H1 (cell line): Measurements from ENCODE around the gene OSTF1. TPM values are rescaled to one million over a fixed set of nuclear protein-coding genes. Genes with fewer than 3 reads are reported as not detected.

Experiments used
- CTCF ChIA-PET: fragments of 300-600 bp; sonication (Branson Sonifier 250); formaldehyde crosslinking; loops from one replicate; lab custom pipeline; 2021; ENCODE audit not compliant: partially characterized antibody; lab: Charles Lee
- POLR2A ChIA-PET: fragments of 300-600 bp; sonication (Branson Sonifier 250); formaldehyde crosslinking; loops from one replicate; lab custom pipeline; 2021; ENCODE audit warnings: inconsistent platforms; ENCODE audit not compliant: partially characterized antibody; lab: Charles Lee
- DNase-seq, 2 experiments: peaks; one replicate each; pipeline versions ENCODE4 v3.0.0 to v3.0.0-alpha.2; 2010 to 2022; ENCODE audit warnings: low spot score in 2 of 2, low read depth in 1 of 2, mixed read lengths in 1 of 2
- FAIRE-seq: peaks from 2 replicates; lab custom pipeline; 2011; peaks lifted over from hg19 to GRCh38; lab: Jason Lieb, UNC
- H2AFZ ChIP-seq: 2 replicates; pipeline ENCODE4 v1.8.1; 2012; ENCODE audit warnings: low read length, inconsistent platforms
- H2AK5ac ChIP-seq: 2 replicates; pipeline ENCODE4 v1.6.1; 2013; ENCODE audit warnings: low read depth, low read length
- H2BK120ac ChIP-seq: replicated peaks from 2 replicates; pipeline ENCODE3; 2013; ENCODE audit warnings: low read depth, low read length, inconsistent platforms
- H2BK12ac ChIP-seq: 2 replicates; pipeline ENCODE4 v1.6.1; 2013; ENCODE audit warnings: low read depth, low read length
- H2BK15ac ChIP-seq: 2 replicates; pipeline ENCODE4 v1.6.1; 2013; ENCODE audit warnings: low read length
- H2BK20ac ChIP-seq: 2 replicates; pipeline ENCODE4 v1.6.1; 2013; ENCODE audit warnings: low read length
- H2BK5ac ChIP-seq: 2 replicates; pipeline ENCODE4 v1.6.1; 2013; ENCODE audit warnings: low read depth, low read length
- H3K14ac ChIP-seq: 2 replicates; pipeline ENCODE4 v1.6.1; 2013; ENCODE audit warnings: inconsistent platforms; ENCODE audit not compliant: insufficient read length
- H3K18ac ChIP-seq: 2 replicates; pipeline ENCODE4 v1.6.1; 2013; ENCODE audit warnings: low read length; ENCODE audit errors: extremely low read depth
- H3K23ac ChIP-seq: 2 replicates; pipeline ENCODE4 v1.6.1; 2013; ENCODE audit warnings: inconsistent platforms; ENCODE audit not compliant: insufficient read length
- H3K23me2 ChIP-seq: 2 replicates; pipeline ENCODE4 v1.6.1; 2013; ENCODE audit warnings: low read depth, low read length
- H3K27ac ChIP-seq: 2 replicates; pipeline ENCODE4 v1.6.1; 2011; ENCODE audit warnings: low read depth, low read length, inconsistent platforms
- H3K27me3 ChIP-seq, 4 experiments: replicated peaks in 1 of 4; 1 replicate in 1 of 4; 2 replicates in 3 of 4; pipeline versions ENCODE4 v1.6.1 to v1.8.1; 2011 to 2013; ENCODE audit warnings: low read length in 3 of 4, mild to moderate bottlenecking in 3 of 4, inconsistent platforms in 2 of 4, mixed read lengths in 2 of 4, moderate library complexity in 1 of 4; ENCODE audit not compliant: control insufficient read depth in 3 of 4, insufficient read depth in 3 of 4; ENCODE audit errors: extremely low read depth in 1 of 4
- H3K36me3 ChIP-seq, 4 experiments: 2 replicates each; pipeline versions ENCODE4 v1.6.1 to v1.8.1; 2011 to 2013; ENCODE audit warnings: mild to moderate bottlenecking in 4 of 4, low read length in 3 of 4, moderate library complexity in 2 of 4, control low read depth in 1 of 4, inconsistent platforms in 1 of 4; ENCODE audit not compliant: insufficient read depth in 4 of 4, control insufficient read depth in 2 of 4
- H3K4ac ChIP-seq: replicated peaks from 2 replicates; pipeline ENCODE3; 2013; ENCODE audit warnings: low read length, low read depth, mixed read lengths, inconsistent platforms; ENCODE audit not compliant: insufficient read length
- H3K4me1 ChIP-seq, 4 experiments: replicated peaks in 1 of 4; 1 replicate in 1 of 4; 2 replicates in 3 of 4; pipeline versions ENCODE4 v1.6.1 to v1.8.1; 2011 to 2013; ENCODE audit warnings: low read length in 3 of 4, inconsistent platforms in 2 of 4, mixed read lengths in 1 of 4; ENCODE audit not compliant: insufficient read depth in 4 of 4, control insufficient read depth in 3 of 4
- H3K4me2 ChIP-seq, 2 experiments: 2 replicates each; pipeline versions ENCODE4 v1.6.1 to v1.8.1; 2011 to 2013; ENCODE audit warnings: low read depth in 2 of 2, low read length in 2 of 2, control low read depth in 1 of 2, inconsistent platforms in 1 of 2, mild to moderate bottlenecking in 1 of 2; ENCODE audit not compliant: insufficient read depth in 1 of 2
- H3K4me3 ChIP-seq, 4 experiments: fragments of 200-600, 300-600 bp in 1 of 4; sonication (generic), shearing (Covaris generic), sonication (Bioruptor Twin) in 1 of 4; 2 replicates each; pipeline versions ENCODE4 v1.5.1 to v1.8.1; 2011 to 2016; ENCODE audit warnings: low read length in 4 of 4, low read depth in 3 of 4, control low read depth in 2 of 4, inconsistent platforms in 2 of 4, mild to moderate bottlenecking in 2 of 4, mixed read lengths in 1 of 4, moderate library complexity in 1 of 4; ENCODE audit not compliant: insufficient read depth in 2 of 4; ENCODE audit errors: extremely low read depth in 1 of 4
- H3K56ac ChIP-seq: replicated peaks from 2 replicates; pipeline ENCODE3; 2013; ENCODE audit warnings: low read depth, mild to moderate bottlenecking, mixed read lengths, low read length, inconsistent platforms; ENCODE audit not compliant: insufficient read length
- H3K79me1 ChIP-seq: 2 replicates; pipeline ENCODE4 v1.6.1; 2013; ENCODE audit warnings: low read depth, low read length, control low read depth
- H3K79me2 ChIP-seq, 2 experiments: 2 replicates each; pipeline versions ENCODE4 v1.6.1 to v1.8.1; 2012 to 2013; ENCODE audit warnings: low read length in 2 of 2, mild to moderate bottlenecking in 2 of 2, inconsistent platforms in 1 of 2; ENCODE audit not compliant: insufficient read depth in 2 of 2, control insufficient read depth in 1 of 2
- H3K9ac ChIP-seq, 4 experiments: replicated peaks in 1 of 4; 1 replicate in 1 of 4; 2 replicates in 3 of 4; pipeline versions ENCODE4 v1.6.1 to v1.8.1; 2011 to 2013; ENCODE audit warnings: low read depth in 3 of 4, low read length in 3 of 4, control low read depth in 2 of 4, mild to moderate bottlenecking in 2 of 4, moderate library complexity in 2 of 4, inconsistent platforms in 1 of 4; ENCODE audit errors: extremely low read depth in 1 of 4
- H3K9me3 ChIP-seq, 2 experiments: 2 replicates each; pipeline versions ENCODE4 v1.6.1 to v1.8.1; 2012 to 2013; ENCODE audit warnings: mild to moderate bottlenecking in 2 of 2, moderate library complexity in 2 of 2, control low read depth in 1 of 2, inconsistent platforms in 1 of 2, low read depth in 1 of 2, low read length in 1 of 2, mixed read lengths in 1 of 2; ENCODE audit not compliant: insufficient read depth in 2 of 2
- H4K20me1 ChIP-seq, 2 experiments: replicated peaks in 1 of 2; 2 replicates each; pipeline versions ENCODE3 to v1.8.1; 2011 to 2013; ENCODE audit warnings: inconsistent platforms in 2 of 2, low read length in 2 of 2, mild to moderate bottlenecking in 1 of 2; ENCODE audit not compliant: insufficient read depth in 2 of 2, control insufficient read depth in 1 of 2
- H4K5ac ChIP-seq: 2 replicates; pipeline ENCODE4 v1.6.1; 2013; ENCODE audit warnings: low read length, low read depth, mixed read lengths, inconsistent platforms; ENCODE audit not compliant: insufficient read length
- H4K8ac ChIP-seq: 2 replicates; pipeline ENCODE4 v1.8.0; 2013; ENCODE audit warnings: mild to moderate bottlenecking, moderate library complexity, low read length, inconsistent platforms; ENCODE audit not compliant: insufficient read depth; ENCODE audit errors: extremely low read depth
- H4K91ac ChIP-seq: replicated peaks from 2 replicates; pipeline ENCODE3; 2013; ENCODE audit warnings: low read length, mixed read lengths, inconsistent platforms; ENCODE audit not compliant: insufficient read length
- CBX8 ChIP-seq: fragments of 300-800, 300-1000 bp; sonication (generic); IDR thresholded peaks from 2 replicates; pipeline ENCODE4 v1.7.1; 2016; ENCODE audit warnings: low read depth, low read length, borderline replicate concordance
- CHD2 ChIP-seq: IDR thresholded peaks from 2 replicates; pipeline ENCODE4 v1.6.1; 2012; ENCODE audit warnings: low read length, improper control_type of control experiment
- CREB1 ChIP-seq: IDR thresholded peaks from 2 replicates; pipeline ENCODE4 v1.6.1; 2012; ENCODE audit warnings: inconsistent platforms
- EP300 ChIP-seq, 2 experiments: IDR thresholded peaks; 1 replicate in 1 of 2; 2 replicates in 1 of 2; pipeline ENCODE4 v1.6.1; 2011 to 2012; ENCODE audit warnings: low read depth in 2 of 2, low read length in 2 of 2, mild to moderate bottlenecking in 2 of 2, borderline replicate concordance in 1 of 2, inconsistent platforms in 1 of 2, moderate library complexity in 1 of 2
- PHF8 ChIP-seq: fragments of 200-600 bp; sonication (generic); conservative IDR thresholded peaks from 2 replicates; pipeline ENCODE4 v1.7.1; 2012; ENCODE audit warnings: low read depth, mild to moderate bottlenecking, inconsistent platforms, low read length, moderate library complexity
- POLR2A ChIP-seq, 2 experiments: IDR thresholded peaks; 1 replicate in 1 of 2; 2 replicates in 1 of 2; pipeline ENCODE4 v1.6.1; 2011; ENCODE audit warnings: low read depth in 2 of 2, low read length in 2 of 2, mild to moderate bottlenecking in 2 of 2; ENCODE audit errors: control extremely low read depth in 1 of 2
- RFX5 ChIP-seq: IDR thresholded peaks from 2 replicates; pipeline ENCODE4 v1.6.1; 2011; ENCODE audit warnings: low read depth, low read length, improper control_type of control experiment, borderline replicate concordance
- SIN3A ChIP-seq, 2 experiments: IDR thresholded peaks in 1 of 2; conservative IDR thresholded peaks in 1 of 2; 2 replicates each; pipeline ENCODE4 v1.6.1; 2011 to 2012; ENCODE audit warnings: low read length in 2 of 2, improper control_type of control experiment in 1 of 2, low read depth in 1 of 2, mild to moderate bottlenecking in 1 of 2
- TAF1 ChIP-seq: IDR thresholded peaks from 2 replicates; pipeline ENCODE4 v1.6.1; 2011; ENCODE audit warnings: mild to moderate bottlenecking, low read depth, low read length
- TCF12 ChIP-seq: IDR thresholded peaks from 2 replicates; pipeline ENCODE4 v1.6.1; 2011; ENCODE audit warnings: low read depth, mild to moderate bottlenecking, low read length
- ZNF274 ChIP-seq: IDR thresholded peaks from 2 replicates; pipeline ENCODE4 v1.7.0; 2012; ENCODE audit warnings: low read length, borderline replicate concordance; ENCODE audit errors: extremely low read depth
- WGBS, 2 experiments: shearing (Covaris generic) in 1 of 2; methylation state at CpG; one replicate each; pipeline versions ENCODE4 v1.1.6 to v1.1.7; 2013 to 2015; ENCODE audit warnings: low lambda C conversion rate in 2 of 2, mixed read lengths in 2 of 2, inconsistent platforms in 1 of 2, low coverage in 1 of 2, missing lambda C conversion rate in 1 of 2; ENCODE audit not compliant: insufficient replicate concordance in 2 of 2, insufficient coverage in 1 of 2, insufficient read length in 1 of 2; ENCODE audit errors: extremely low coverage in 1 of 2, missing lambda C conversion rate in 1 of 2; 5-methylcytosine and 5-hydroxymethylcytosine counted together
- polyA plus RNA-seq, 7 experiments: library from polyadenylated mRNA; depleted of rRNA in 3 of 7; stranded (reverse) in 5 of 7; unstranded in 2 of 7; fragments of >200 nt in 5 of 7; fragments of 200-250 nt in 2 of 7; gene quantifications; 1 replicate in 5 of 7; 2 replicates in 1 of 7; 4 replicates in 1 of 7; pipeline versions ENCODE4 v1.2.1 to v1.2.3, GENCODE V29; 2011 to 2013; ENCODE audit warnings: missing spikeins in 2 of 7, mixed read lengths in 2 of 7
- total RNA-seq: library from RNA; stranded (reverse); fragmentation: NEBNext Ultra II Directional; extraction: Animal tissue kit (Norgen Biotek cat#: 25700); gene quantifications from 2 replicates; pipeline ENCODE4 v1.2.1, GENCODE V29; 2021
- TF ChIP-seq, protein P1 (sequence below): IDR thresholded peaks from 2 replicates; pipeline ENCODE4 v1.6.1; 2012; ENCODE audit warnings: low read length, inconsistent platforms

The OSTF1 gene
- total and polyA plus RNA-seq, 2 of the 8 experiments (the other 6 are each of a cell fraction or from before 2014, with no cell fraction given), result 5.0 to 18.9 TPM

DNA sequence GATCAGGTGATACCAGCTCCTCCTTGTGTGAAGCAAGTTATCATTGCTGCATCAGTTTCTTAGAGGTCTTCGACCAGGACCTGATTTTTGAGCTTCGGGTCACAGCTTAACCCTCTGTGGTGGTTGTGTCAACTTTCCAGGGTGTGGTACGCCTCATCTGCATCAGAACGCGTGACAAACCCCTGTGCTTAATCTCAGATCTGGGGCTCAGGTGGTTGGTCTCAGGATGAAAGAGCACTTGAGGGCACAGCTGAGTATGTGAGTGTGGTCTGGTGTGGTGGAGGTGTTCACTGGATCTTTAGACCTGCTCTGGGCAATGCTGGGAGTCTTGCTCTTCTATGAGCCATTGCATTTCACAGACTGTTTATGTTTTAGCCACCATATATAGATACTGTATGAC lies 64.1 kb downstream of the OSTF1 start:
- no peak overlapping the region for H3K56ac ChIP-seq
- CTCF ChIA-PET, result interaction anchor here (0.9 kb wide), 1 partner anchor 18 kb away, joined by 3 read pairs; no protein-coding TSS in a partner anchor
- no peak for FAIRE-seq

More for the DNA sequence above, 64.1 kb downstream of the OSTF1 start:
- no peaks in the 10 kb centered on the region for H3K27me3 ChIP-seq
- no peak overlapping the region for H2BK20ac ChIP-seq
- TF ChIP-seq EP300 (IDR thresholded peaks at IDR 0.05; ENCODE audit: borderline replicate concordance in 1 of 2, low read depth in 2 of 2, low read length in 2 of 2) (no peak), CREB1 (no peak), ZNF274 (no peak), PHF8 (no peak), POLR2A (IDR thresholded peaks at IDR 0.05; ENCODE audit: control extremely low read depth in 1 of 2, low read depth in 2 of 2, low read length in 2 of 2) (no peak), TCF12 (no peak), TAF1 (no peak), CBX8 (no peak), CHD2 (no peak), SIN3A (conservative IDR thresholded peaks at IDR 0.05 in 1 of 2, IDR thresholded peaks at IDR 0.05 in 1 of 2; ENCODE audit: low read depth in 1 of 2, low read length in 2 of 2) (no peak), RFX5 (no peak)
- TF ChIP-seq, protein P1, sequence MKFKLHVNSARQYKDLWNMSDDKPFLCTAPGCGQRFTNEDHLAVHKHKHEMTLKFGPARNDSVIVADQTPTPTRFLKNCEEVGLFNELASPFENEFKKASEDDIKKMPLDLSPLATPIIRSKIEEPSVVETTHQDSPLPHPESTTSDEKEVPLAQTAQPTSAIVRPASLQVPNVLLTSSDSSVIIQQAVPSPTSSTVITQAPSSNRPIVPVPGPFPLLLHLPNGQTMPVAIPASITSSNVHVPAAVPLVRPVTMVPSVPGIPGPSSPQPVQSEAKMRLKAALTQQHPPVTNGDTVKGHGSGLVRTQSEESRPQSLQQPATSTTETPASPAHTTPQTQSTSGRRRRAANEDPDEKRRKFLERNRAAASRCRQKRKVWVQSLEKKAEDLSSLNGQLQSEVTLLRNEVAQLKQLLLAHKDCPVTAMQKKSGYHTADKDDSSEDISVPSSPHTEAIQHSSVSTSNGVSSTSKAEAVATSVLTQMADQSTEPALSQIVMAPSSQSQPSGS, result no peak
- no peak overlapping the region for H3K23ac ChIP-seq
- no peak overlapping the region for H3K4me3 ChIP-seq
- H3K79me1 ChIP-seq, result no peaks in the 10 kb centered on the region
- H4K91ac ChIP-seq, result no peak overlapping the region
- no peak for DNase-seq
- no peaks in the 10 kb centered on the region for H3K4me1 ChIP-seq
- no peak overlapping the region for H3K14ac ChIP-seq
- no peak overlapping the region for H2BK5ac ChIP-seq
- WGBS, 2 experiments, result 80% methylated on average over 5 of the region's 5 CpGs; no CpG with 5 or more reads in 1 of the 2 experiments
- H2AFZ ChIP-seq, result no peak overlapping the region
- POLR2A ChIA-PET, result interaction anchor here (1.4 kb wide), 1 partner anchor 9 kb away, joined by 3 read pairs; no protein-coding TSS in a partner anchor
- no peak overlapping the region for H3K27ac ChIP-seq
- H4K5ac ChIP-seq, result no peak overlapping the region
- H2BK12ac ChIP-seq, result no peak overlapping the region
- H2AK5ac ChIP-seq, result no peak overlapping the region
- no peak overlapping the region for H2BK120ac ChIP-seq
- no peak overlapping the region for H4K8ac ChIP-seq
- H3K36me3 ChIP-seq, result no peaks in the 10 kb centered on the region
- H3K23me2 ChIP-seq, result no peaks in the 10 kb centered on the region
- H3K4ac ChIP-seq, result no peak overlapping the region
- H3K9me3 ChIP-seq, result no peaks in the 10 kb centered on the region
- no peak overlapping the region for H3K4me2 ChIP-seq
- no peak overlapping the region for H3K9ac ChIP-seq
- no peak overlapping the region for H2BK15ac ChIP-seq
- no peaks in the 10 kb centered on the region for H3K79me2 ChIP-seq
- H3K18ac ChIP-seq, result no peak overlapping the region
- peaks cover 0 to 2% of the 10 kb centered on the region in 2 experiments for H4K20me1 ChIP-seq
